ENCODE data around the gene EEA1. TPM values are rescaled to one million over a fixed set of nuclear protein-coding genes. Genes with fewer than 3 reads are reported as not detected.

Gene EEA1
- total RNA-seq, 2 experiments from 2014 or later: 10.5 to 11.1 TPM

DNA sequence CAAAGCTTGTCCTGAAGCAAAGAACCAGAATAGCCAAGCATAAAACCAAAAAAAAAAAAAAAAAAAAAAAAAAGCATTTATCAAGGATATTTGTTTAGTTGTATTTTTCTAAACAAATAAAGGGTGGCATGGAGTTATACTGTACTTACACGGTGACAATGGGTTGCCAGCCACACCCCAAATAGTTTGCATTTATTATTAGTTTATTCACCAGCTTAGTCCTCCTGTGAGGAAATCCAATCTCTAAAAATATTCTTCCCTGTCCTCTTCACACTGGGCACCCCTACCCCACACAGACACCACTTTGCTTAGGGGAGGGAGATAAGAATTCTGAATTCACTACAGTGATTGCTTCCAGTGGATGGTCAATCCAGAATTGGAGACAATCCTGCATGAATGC lies 207.4 kb downstream of the EEA1 start:
- H3K4me1 Mint-ChIP-seq (ENCODE audit: low read depth): no peaks in the 10 kb centered on the region
- peaks cover 0 to 7% of the 10 kb centered on the region in 2 experiments for H3K9me3 ChIP-seq (ENCODE audit: control insufficient read depth in 1 of 2, insufficient read depth in 1 of 2, low read length in 2 of 2)
- no peak for DNase-seq
- H3K27ac Mint-ChIP-seq: no peak overlapping the region
- no peak overlapping the region for H3K4me3 Mint-ChIP-seq
- H3K36me3 ChIP-seq (ENCODE audit: insufficient read depth, low read length): no peaks in the 10 kb centered on the region
- CTCF ChIA-PET: interaction anchor here (0.7 kb wide), 1 partner anchor 33 kb away, joined by 3 read pairs; no protein-coding TSS in a partner anchor
- no peaks in the 10 kb centered on the region for H3K4me1 ChIP-seq (ENCODE audit: insufficient read depth, low read length)
- intact Hi-C loops (cut with DNase I, micrococcal nuclease): no loop called here
- POLR2A ChIA-PET: no interaction called here
- ATAC-seq (ENCODE audit: poor library complexity): no peak
- H3K9me3 Mint-ChIP-seq: peaks cover 2% of the 10 kb centered on the region
- TF ChIP-seq, protein P1, sequence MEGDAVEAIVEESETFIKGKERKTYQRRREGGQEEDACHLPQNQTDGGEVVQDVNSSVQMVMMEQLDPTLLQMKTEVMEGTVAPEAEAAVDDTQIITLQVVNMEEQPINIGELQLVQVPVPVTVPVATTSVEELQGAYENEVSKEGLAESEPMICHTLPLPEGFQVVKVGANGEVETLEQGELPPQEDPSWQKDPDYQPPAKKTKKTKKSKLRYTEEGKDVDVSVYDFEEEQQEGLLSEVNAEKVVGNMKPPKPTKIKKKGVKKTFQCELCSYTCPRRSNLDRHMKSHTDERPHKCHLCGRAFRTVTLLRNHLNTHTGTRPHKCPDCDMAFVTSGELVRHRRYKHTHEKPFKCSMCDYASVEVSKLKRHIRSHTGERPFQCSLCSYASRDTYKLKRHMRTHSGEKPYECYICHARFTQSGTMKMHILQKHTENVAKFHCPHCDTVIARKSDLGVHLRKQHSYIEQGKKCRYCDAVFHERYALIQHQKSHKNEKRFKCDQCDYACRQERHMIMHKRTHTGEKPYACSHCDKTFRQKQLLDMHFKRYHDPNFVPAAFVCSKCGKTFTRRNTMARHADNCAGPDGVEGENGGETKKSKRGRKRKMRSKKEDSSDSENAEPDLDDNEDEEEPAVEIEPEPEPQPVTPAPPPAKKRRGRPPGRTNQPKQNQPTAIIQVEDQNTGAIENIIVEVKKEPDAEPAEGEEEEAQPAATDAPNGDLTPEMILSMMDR (IDR thresholded peaks at IDR 0.05): no peak
- H3K27me3 Mint-ChIP-seq: no peaks in the 10 kb centered on the region
- no peak overlapping the region for H3K27ac ChIP-seq (ENCODE audit: low read depth in 1 of 2, low read length in 2 of 2)
- no peaks in the 10 kb centered on the region for H3K36me3 Mint-ChIP-seq (ENCODE audit: low read depth)
- no peak overlapping the region for H3K4me3 ChIP-seq (ENCODE audit: low read length)
- H3K27me3 ChIP-seq (ENCODE audit: control insufficient read depth in 1 of 2, insufficient read depth in 2 of 2, low read length in 2 of 2): peaks cover 0 to 5% of the 10 kb centered on the region in 2 experiments

DNA sequence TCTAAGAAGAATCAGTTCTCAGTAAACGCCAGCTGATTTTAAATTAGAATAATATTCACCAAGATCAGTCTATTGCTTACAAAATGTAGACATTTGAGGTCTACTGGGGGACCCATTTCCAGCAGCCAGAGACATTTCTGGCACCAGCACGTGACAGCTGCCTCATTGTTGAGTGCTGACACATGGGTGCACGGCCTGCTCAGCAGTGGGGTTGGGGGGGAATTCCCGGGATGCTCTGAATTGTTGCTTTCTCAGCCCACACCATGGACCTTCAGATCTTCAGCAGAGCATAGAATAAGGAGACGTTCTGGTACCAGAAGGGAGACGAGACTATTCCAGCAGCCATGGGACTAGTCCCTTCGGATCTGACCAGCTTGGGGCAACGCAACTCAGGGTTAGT lies 208.0 kb downstream of the EEA1 start:
- no peaks in the 10 kb centered on the region for H3K4me1 ChIP-seq (ENCODE audit: insufficient read depth, low read length)
- H3K27ac ChIP-seq (ENCODE audit: low read depth in 1 of 2, low read length in 2 of 2): no peak overlapping the region
- Mint-ChIP-seq H3K27me3 (no peaks in the 10 kb centered on the region), H3K36me3 (ENCODE audit: low read depth) (no peaks in the 10 kb centered on the region), H3K4me3 (no peak overlapping the region), H3K27ac (no peak overlapping the region), H3K4me1 (ENCODE audit: low read depth) (no peaks in the 10 kb centered on the region), H3K9me3 (peaks cover 2% of the 10 kb centered on the region)
- intact Hi-C loops (cut with DNase I, micrococcal nuclease): no loop called here
- CTCF ChIA-PET: interaction anchor here (0.7 kb wide), 1 partner anchor 33 kb away, joined by 3 read pairs; no protein-coding TSS in a partner anchor
- TF ChIP-seq, protein P1 (IDR thresholded peaks at IDR 0.05): no peak
- POLR2A ChIA-PET: no interaction called here
- ATAC-seq (ENCODE audit: poor library complexity): no peak
- no peak for DNase-seq
- no peaks in the 10 kb centered on the region for H3K36me3 ChIP-seq (ENCODE audit: insufficient read depth, low read length)
- peaks cover 0 to 5% of the 10 kb centered on the region in 2 experiments for H3K27me3 ChIP-seq (ENCODE audit: control insufficient read depth in 1 of 2, insufficient read depth in 2 of 2, low read length in 2 of 2)
- peaks cover 0 to 7% of the 10 kb centered on the region in 2 experiments for H3K9me3 ChIP-seq (ENCODE audit: control insufficient read depth in 1 of 2, insufficient read depth in 1 of 2, low read length in 2 of 2)
- no peak overlapping the region for H3K4me3 ChIP-seq (ENCODE audit: low read length)

Other genes with a start within 250 kb of the EEA1 start
- not detected for gene PLEKHG7, start 226.3 kb downstream of the EEA1 start, total RNA-seq